GM18511 (cell line): ENCODE measurements around the gene UBA1.
A peak's percentile ranks its signal among the peaks of the same experiment; 100 is the strongest.

ENCODE experiments used
- ATAC-seq: cut with Tn5 transposase; IDR thresholded peaks from one replicate; pipeline ENCODE4 v1.9.1; 2021; ENCODE audit warnings: mild to moderate bottlenecking, moderate library complexity; ENCODE audit not compliant: unreplicated experiment

UBA1 gene

DNA sequence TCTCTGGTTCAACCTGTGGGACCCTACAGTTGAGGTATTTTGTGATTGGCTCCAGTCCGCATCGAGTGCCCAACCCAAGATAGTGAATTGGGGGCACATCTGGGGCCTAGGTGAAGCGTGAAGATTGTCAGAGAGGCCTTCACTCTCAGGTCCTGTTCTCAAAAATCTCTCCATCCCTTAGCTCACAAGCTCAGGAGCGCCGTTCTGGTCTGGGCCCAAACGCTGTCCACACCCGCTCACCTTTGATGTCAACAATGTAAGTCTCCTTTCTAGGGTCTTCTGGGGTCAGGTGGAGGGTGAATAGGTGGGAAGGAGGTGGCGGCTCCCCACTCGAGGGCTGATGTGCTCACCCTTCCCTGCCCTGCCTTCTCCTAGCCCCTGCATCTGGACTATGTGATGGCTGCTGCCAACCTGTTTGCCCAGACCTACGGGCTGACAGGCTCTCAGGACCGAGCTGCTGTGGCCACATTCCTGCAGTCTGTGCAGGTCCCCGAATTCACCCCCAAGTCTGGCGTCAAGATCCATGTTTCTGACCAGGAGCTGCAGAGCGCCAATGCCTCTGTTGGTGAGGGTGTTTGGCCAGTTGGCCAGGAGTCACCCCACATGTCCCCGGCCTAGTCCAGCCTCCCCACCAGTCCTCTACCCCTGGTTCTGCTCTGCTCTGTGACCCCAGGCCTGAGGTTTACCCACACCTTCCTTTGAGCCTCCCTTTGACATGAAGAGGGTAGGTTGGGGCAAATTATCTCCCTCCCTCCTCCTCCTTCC lies 17.2 kb downstream of the UBA1 start:
- ATAC-seq: no peak

DNA sequence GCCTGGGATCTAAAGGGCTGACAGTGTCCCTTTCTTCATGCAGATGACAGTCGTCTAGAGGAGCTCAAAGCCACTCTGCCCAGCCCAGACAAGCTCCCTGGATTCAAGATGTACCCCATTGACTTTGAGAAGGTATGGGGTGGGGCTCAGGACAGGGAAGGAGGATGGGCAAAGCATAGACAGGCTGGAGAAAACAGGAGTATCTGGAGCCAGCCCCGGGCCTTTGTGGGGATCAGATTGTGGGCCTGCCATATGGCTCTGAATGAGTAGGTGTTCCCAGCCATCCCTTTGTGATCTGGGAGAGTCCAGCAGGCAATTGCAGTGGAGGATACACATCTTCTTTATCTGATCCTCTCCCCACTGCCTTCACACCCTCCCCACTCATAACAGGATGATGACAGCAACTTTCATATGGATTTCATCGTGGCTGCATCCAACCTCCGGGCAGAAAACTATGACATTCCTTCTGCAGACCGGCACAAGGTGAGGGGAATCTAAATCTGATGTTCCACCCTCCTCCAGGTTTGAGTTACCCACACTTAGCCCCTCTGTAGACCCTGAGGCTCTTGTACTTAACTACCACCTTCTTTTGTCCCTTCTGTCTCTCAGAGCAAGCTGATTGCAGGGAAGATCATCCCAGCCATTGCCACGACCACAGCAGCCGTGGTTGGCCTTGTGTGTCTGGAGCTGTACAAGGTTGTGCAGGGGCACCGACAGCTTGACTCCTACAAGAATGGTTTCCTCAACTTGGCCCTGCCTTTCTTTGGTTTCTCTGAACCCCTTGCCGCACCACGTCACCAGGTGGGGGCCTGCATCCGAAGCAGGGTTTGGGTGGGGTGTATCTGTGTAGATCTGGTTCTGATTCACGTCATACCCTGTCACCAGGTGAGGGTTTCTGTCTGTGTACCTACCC lies 19.0 kb downstream of the UBA1 start:
- no peak for ATAC-seq

DNA sequence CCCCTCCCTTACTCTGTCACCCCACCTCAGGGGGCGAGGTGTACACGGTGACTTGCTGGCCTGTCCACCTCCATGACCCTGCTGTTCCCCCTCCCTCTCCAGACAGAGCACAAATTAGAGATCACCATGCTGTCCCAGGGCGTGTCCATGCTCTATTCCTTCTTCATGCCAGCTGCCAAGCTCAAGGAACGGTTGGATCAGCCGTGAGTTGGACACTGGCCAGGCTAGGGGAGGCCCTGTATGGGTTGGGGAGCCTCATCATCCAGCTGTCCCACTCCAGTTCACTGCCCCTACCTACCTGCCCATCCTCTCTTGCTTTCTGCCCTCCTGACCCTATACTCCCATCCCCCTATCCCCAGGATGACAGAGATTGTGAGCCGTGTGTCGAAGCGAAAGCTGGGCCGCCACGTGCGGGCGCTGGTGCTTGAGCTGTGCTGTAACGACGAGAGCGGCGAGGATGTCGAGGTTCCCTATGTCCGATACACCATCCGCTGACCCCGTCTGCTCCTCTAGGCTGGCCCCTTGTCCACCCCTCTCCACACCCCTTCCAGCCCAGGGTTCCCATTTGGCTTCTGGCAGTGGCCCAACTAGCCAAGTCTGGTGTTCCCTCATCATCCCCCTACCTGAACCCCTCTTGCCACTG lies 20.9 kb downstream of the UBA1 start:
- no peak for ATAC-seq

DNA sequence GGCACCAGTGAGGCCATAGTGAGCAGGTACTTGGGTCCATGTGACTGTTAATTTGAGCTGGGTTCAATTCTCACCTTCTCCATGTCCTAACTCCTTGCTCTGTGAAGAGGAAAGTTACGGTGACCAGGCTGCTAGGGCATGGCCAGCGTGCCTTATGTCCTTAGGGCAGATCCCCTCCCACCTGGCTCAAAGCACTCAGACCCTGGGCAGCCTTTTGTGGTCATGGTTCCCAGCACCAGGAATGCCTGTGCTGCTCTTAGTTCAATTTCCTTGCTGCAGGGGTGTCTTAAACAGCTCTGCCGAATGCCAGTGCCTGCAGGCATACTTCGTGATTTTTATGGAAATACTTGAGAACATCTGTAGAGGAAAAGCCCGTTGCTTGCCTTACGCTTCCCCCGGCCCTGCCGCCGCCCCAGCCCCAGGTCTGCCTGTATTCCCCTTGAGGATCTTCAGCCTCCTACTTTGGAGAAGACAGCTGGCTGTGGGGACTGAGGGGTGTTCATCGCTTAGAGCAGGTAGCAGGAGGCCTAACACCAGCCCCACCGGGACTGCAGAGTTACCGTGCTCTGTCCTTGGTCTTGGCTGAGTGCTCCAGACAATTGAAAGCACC lies 21.8 kb downstream of the UBA1 start:
- no peak for ATAC-seq

DNA sequence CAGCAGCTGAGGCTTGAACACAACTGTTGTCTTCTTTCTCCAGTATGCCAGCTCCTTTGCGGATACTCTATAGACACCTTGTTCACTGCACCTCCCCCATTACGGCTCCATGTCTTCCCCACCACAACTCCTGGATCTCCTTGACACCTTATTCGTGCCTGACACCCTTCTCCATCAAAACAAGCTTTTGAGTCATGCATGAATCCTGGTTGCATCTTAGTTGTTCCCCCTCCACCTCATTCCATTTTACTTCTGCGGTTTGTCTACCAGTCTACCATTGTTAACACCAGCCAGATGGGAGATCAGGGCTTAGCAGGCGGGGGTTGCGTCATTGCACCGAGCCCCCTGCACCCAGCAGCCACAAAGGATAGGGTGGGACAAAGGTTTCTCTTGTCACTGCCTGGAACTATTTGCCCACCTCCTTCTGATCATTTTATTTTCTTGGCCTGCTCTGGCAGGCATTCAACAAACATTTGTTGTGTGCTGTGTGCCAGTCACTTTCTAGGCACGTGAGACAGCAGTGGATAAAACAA lies 22.8 kb downstream of the UBA1 start:
- ATAC-seq: no peak

DNA sequence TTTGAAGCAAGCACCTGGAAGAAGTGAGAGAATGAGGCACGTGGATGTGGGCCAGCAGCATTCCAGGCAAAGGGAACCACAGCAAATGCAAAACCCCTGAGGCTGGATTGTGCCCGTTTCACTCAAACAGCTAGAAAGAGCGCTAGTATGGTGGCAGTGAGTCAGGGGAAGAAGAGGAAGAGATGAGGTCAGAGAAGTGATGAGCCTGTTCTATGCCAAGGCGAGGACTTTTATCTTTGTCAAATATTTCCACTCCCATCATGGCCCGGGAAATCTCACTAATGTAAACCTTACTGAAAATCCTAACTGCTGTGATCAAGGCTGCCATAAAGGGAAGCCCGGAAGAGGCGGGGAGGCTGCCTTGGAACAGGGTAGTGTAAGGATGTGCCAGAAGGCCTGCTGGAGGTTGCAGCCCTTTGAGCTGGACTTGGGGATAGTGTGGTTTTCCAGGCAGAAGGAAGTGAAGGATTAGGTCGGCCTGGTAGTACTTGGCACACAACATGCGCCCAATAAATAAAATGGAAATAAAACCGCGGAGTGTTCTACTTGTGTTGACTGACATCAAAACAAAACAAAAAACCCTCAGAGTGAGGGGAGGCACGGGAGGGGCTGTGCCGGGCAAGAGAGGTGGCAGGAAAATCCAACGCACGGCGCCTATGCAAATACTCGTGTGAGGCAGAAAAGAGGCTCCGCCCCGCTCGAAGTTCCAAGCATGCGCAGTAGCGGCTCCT lies 23.7 kb downstream of the UBA1 start:
- ATAC-seq: no peak

DNA sequence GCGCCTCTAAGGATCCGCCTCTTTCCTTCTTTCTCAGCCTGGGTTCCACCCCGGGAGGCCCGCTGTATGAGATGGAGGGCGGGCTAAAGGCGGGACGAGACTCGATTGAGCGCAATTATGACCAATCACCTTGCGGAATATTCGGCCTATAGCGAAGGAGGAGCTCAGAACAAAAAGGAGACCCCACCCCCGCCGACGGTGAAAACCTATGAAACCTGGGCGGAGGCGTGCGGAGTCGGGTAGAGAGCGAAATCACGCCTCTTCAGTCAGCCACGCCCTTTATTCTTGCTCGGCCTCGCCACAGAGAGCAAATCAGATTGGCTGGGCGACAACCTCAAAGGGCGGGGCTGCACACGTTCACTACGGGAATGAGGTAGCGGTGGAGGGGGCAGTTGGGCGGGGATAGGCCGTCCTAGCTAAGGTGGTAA lies 24.2 kb downstream of the UBA1 start:
- peak; percentile 89 for ATAC-seq

DNA sequence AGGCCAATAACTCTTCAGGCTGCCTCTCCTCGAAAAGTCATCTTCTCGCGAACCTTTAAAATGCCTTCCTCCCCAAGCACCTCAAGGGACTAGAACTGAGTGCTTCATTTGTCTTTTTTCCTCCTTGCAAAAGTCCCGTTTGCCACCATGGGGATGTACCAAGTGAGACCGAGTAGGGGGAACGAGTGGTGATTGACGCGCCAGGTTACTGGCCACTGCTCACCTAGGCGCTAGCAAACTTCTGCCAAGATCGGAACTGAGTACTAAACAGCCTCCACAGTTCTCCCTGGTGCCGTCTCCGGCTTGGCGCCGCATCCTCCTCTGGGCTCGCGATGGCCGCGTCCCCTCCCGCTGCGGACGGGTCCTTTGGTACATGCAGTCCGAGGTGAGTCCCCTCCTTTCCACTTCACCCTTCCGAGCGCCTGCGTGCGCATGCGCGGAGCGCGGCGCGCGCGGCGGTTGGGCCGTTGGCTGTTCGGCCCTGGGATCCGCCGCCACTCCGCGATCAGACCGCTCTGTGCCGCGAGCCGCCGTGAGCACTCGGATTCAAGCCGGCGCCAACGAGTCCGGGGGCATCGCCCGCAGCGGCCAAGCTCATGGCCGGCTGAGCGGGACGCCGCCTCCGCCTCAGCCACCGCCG lies 24.8 kb downstream of the UBA1 start, which contains the start of gene CDK16:
TSS of gene CDK16 (plus strand) at position 402 of the 640 bp plus-strand sequence. CDS start 4,877 bp downstream, outside the sequence.
- peak; percentile 64 for ATAC-seq

DNA sequence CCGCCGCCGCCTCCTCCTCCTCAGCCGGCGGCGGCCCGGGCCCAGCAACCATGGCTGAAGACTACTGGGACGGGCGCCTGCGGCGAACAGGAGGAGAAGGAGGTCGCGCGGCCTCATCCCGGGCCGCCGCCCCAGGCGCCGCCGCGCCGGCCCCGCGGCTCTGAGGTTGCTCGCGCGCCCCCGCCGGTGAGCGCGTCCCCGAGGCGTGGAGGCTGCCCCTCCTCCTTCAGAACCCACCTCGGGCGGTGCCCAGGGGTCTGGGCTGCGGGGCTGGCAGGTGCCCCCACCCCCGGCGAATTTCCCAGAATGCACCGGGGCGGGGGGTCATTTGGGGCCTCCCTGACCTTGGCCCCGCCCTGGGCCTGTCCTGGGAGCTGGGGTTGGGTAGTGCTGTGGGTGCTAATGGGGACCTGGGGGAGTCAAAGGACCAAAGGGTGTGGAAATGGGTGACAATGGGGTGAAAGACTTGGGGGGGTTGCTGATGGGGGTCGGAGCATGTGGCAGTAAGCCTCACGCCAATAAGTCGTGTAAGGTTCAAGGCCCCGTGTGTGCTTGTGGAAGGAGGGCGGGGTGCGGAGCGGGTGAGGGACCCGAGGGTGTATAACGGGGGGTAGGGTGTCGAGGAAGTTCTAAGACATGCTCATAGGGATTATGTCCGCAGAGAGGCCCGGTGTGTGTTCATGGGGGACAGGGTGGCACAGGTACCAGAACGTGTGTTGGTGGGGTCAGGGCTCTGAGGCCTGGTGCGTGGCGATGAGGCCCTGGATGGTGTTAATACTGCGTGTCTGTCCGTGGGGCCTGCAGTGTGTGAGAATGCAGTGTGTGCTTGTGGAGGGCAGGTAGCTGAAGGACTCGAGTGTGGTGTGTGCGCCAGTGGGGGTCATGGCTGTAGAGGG lies 25.5 kb downstream of the UBA1 start:
- ATAC-seq: peak; percentile 1

DNA sequence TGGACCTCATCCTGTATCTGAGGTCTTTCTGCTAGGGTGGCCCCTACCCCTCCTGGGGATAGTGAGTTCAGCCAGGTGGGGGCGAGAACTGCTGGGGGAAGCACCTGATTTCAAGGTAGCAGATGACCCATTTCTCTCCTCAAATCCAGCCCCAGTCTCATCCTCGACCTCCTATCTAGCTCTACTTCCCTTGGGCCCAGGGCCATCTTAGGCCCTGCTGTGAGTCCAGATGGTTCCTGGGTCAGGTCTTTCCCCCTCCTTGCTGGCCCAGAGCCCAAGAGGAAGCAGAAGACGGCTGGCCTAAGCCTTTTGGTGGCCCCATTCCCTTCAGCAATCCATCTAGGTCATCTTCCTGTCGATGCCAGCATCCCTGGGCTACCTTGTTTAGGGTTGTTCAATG lies 28.1 kb downstream of the UBA1 start:
- no peak for ATAC-seq

DNA sequence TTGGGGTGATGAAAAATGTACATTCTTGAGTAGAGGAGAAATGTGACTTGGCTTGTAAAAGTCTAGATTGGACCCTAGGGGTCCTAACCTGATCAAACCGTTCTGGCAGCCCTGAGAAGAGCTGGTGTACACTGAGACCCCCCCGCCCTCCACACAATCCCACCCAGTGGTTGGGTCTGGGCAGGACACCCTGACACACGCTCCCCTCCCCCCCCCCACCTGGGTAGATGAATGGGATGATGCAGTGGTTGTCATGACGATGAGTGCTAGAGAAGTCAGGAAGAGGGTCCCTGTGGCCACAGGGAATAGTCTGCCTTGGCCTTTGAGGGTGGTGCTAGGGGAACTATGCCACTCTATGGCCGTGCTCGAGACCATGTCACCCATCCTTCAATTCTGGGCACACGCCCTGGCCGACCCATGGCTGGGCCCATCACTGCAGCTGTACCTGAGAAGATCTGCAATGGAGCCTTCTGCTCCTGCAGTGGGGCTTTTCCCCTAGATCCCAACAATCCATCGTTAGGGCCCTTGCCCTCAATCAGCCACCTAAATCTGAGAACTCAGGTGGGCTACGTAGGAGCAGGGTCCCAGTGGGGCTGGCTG lies 29.2 kb downstream of the UBA1 start:
- no peak for ATAC-seq

DNA sequence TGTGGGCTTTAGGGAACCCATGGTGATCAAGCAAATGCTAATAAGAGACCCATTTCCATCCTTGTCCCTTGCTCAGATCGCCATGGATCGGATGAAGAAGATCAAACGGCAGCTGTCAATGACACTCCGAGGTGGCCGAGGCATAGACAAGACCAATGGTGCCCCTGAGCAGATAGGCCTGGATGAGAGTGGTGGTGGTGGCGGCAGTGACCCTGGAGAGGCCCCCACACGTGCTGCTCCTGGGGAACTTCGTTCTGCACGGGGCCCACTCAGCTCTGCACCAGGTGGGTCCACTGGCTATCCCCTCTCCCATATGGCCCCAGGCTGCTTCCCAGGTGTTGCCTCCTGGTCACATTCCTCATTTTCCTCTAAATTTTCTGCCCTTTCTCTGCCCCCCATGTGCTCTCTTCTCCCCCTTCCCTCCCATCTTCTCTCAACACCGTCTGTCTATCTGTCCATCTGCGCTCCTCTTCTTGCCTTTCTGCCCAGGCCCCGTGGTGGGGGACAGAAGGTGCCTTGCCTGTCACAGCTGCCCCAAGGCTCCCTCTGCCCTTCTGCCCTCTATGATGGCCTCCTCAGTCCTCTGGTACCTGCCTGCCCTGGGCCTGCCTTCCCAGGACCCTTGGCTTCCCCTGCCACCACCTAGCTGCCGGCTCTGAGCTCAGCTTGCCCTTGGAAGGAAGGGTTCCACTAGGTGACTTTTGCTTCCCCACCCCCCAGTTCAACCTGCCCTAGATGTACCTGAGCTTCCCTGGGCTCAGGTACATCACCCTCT lies 30.0 kb downstream of the UBA1 start:
- no peak for ATAC-seq

DNA sequence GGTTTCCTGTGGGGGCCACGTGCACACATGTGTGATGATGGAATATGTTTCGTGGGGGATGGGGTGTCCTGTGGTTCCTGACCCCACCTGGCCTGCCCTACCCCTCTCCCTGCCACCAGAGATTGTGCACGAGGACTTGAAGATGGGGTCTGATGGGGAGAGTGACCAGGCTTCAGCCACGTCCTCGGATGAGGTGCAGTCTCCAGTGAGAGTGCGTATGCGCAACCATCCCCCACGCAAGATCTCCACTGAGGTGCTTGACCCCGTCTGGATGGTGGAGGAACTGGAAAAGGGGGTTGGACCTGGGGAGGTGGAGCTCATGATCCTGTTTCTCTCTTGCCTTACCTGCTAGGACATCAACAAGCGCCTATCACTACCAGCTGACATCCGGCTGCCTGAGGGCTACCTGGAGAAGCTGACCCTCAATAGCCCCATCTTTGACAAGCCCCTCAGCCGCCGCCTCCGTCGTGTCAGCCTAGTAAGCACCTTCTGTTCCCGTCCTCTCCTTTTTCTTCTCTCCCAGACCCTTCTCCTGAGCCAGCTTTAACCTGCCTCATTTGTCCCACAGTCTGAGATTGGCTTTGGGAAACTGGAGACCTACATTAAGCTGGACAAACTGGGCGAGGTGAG lies 30.8 kb downstream of the UBA1 start:
- no peak for ATAC-seq

DNA sequence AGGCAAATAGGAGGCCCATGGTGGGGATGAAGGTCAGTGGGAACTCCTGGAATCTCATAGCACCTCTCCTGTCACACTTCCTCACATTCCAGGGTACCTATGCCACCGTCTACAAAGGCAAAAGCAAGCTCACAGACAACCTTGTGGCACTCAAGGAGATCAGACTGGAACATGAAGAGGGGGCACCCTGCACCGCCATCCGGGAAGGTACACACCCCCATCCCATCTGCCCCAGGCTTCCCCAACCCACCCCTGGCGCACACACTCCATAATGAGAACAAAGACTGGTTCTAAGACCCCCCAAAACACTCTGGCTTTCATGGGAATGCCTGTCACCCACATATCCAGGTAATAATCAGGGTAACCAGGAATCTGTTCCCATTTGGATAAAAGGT lies 31.3 kb downstream of the UBA1 start:
- no peak for ATAC-seq

DNA sequence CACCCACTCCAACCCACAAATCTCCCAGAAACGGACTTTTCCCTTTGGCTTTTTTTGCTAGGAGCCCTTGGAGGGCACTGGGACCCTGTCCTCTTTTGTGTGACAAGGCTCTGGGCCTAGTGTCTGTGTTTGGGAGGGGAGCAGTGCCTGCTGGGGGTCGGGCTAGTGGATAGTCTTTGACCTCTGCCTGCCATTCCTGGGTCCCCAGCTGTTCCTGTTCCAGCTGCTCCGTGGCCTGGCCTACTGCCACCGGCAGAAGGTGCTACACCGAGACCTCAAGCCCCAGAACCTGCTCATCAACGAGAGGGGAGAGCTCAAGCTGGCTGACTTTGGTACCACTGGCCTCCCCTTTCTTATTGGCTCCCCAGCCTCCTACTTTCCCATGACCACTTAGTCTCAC lies 32.4 kb downstream of the UBA1 start:
- ATAC-seq: no peak

DNA sequence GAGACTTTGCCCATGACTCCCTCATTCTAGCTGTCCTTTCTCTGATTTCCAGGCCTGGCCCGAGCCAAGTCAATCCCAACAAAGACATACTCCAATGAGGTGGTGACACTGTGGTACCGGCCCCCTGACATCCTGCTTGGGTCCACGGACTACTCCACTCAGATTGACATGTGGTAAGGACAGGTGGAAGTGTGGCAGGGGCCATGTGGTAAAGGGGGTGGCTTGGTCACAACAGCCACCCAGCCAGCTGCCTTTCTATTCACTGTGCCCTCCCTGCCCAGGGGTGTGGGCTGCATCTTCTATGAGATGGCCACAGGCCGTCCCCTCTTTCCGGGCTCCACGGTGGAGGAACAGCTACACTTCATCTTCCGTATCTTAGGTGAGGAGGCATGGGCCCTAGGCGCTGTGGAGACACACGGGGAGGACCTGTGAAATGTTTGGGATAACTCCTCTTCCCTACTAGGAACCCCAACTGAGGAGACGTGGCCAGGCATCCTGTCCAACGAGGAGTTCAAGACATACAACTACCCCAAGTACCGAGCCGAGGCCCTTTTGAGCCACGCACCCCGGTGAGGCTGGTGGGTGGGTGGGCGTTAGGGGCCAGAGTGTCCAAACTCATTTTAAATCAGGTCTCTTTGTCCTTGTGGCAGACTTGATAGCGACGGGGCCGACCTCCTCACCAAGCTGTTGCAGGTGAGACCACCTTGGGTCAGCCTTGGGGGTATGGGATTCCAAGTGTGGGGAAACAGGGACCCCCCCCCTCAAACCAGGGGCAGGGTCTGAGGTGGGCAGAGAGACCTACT lies 33.1 kb downstream of the UBA1 start:
- ATAC-seq: no peak

DNA sequence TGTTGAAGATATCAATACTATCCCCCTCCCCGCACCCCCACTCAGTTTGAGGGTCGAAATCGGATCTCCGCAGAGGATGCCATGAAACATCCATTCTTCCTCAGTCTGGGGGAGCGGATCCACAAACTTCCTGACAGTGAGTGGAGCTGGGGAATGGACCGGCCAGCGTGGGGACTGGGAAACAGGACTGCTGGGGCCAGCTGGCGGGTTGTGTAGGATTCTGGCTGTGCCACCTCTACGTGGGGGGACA lies 33.6 kb downstream of the UBA1 start:
- ATAC-seq: no peak
